Liver (tissue), 9 donors: ENCODE results near the gene GRAMD2A. TPM values are rescaled to one million over a fixed set of nuclear protein-coding genes. Genes with fewer than 3 reads are reported as not detected.

Experiments used
- DNase-seq: peaks from one replicate; pipeline ENCODE4 v3.0.0-alpha.2; 2017; ENCODE audit warnings: low spot score
- H3K27ac ChIP-seq, 2 donors: one replicate each; pipeline ENCODE4 v1.7.0; 2013; ENCODE audit warnings: inconsistent platforms in 2 of 2, low read length in 2 of 2, control low read depth in 1 of 2, low read depth in 1 of 2, mild to moderate bottlenecking in 1 of 2
- H3K27me3 ChIP-seq, 4 donors: one replicate each; pipeline versions ENCODE4 v1.6.1 to v1.7.0; 2013; ENCODE audit warnings: low read length in 3 of 4, inconsistent platforms in 1 of 4, mild to moderate bottlenecking in 1 of 4, moderate library complexity in 1 of 4; ENCODE audit not compliant: control insufficient read depth in 4 of 4, insufficient read depth in 4 of 4
- H3K36me3 ChIP-seq, 4 donors: one replicate each; pipeline versions ENCODE4 v1.6.1 to v1.7.0; 2013; ENCODE audit warnings: low read length in 3 of 4, mild to moderate bottlenecking in 3 of 4, low read depth in 1 of 4, moderate library complexity in 1 of 4; ENCODE audit not compliant: control insufficient read depth in 4 of 4, insufficient read depth in 3 of 4
- H3K4me1 ChIP-seq, 4 donors: one replicate each; pipeline versions ENCODE4 v1.6.1 to v1.7.0; 2013; ENCODE audit warnings: low read length in 3 of 4, mild to moderate bottlenecking in 3 of 4, moderate library complexity in 1 of 4; ENCODE audit not compliant: control insufficient read depth in 4 of 4, insufficient read depth in 4 of 4
- H3K4me3 ChIP-seq, 3 donors: one replicate each; pipeline versions ENCODE4 v1.6.1 to v1.7.0; 2013; ENCODE audit warnings: low read length in 3 of 3, control low read depth in 1 of 3, low read depth in 1 of 3, mild to moderate bottlenecking in 1 of 3
- H3K9ac ChIP-seq, 2 donors: one replicate each; pipeline ENCODE4 v1.7.0; 2013; ENCODE audit warnings: low read length in 2 of 2, mild to moderate bottlenecking in 2 of 2, moderate library complexity in 2 of 2, control low read depth in 1 of 2, low read depth in 1 of 2
- H3K9me3 ChIP-seq, 4 donors: one replicate each; pipeline versions ENCODE4 v1.6.1 to v1.7.0; 2013; ENCODE audit warnings: low read length in 3 of 4; ENCODE audit not compliant: control insufficient read depth in 4 of 4
- ATF3 ChIP-seq: IDR thresholded peaks from 2 replicates; pipeline ENCODE4 v1.6.1; 2016; ENCODE audit warnings: antibody characterized with exemption
- EGR1 ChIP-seq, 2 donors: IDR thresholded peaks; 2 replicates each; pipeline ENCODE4 v1.6.1; 2016 to 2018; ENCODE audit warnings: antibody characterized with exemption in 2 of 2, low read depth in 2 of 2
- FOXA1 ChIP-seq: IDR thresholded peaks from 2 replicates; pipeline ENCODE4 v1.6.1; 2016; ENCODE audit warnings: antibody characterized with exemption
- FOXA2 ChIP-seq: IDR thresholded peaks from 2 replicates; pipeline ENCODE4 v1.6.1; 2016; ENCODE audit warnings: antibody characterized with exemption
- GABPA ChIP-seq, 2 donors: IDR thresholded peaks in 1 of 2; conservative IDR thresholded peaks in 1 of 2; 2 replicates each; pipeline ENCODE4 v1.6.1; 2016; ENCODE audit warnings: antibody characterized with exemption in 2 of 2, mild to moderate bottlenecking in 1 of 2, moderate library complexity in 1 of 2
- HNF4A ChIP-seq, 2 donors: conservative IDR thresholded peaks; 2 replicates each; pipeline ENCODE4 v1.6.1; 2016; ENCODE audit warnings: antibody characterized with exemption in 2 of 2, mild to moderate bottlenecking in 2 of 2
- HNF4G ChIP-seq: IDR thresholded peaks from 2 replicates; pipeline ENCODE4 v1.6.1; 2016; ENCODE audit warnings: antibody characterized with exemption
- JUND ChIP-seq, 2 donors: IDR thresholded peaks; 2 replicates each; pipeline ENCODE4 v1.6.1; 2016; ENCODE audit warnings: antibody characterized with exemption in 2 of 2
- MAX ChIP-seq: IDR thresholded peaks from 2 replicates; pipeline ENCODE4 v1.6.1; 2016; ENCODE audit warnings: antibody characterized with exemption
- NR2F2 ChIP-seq: IDR thresholded peaks from 2 replicates; pipeline ENCODE4 v1.6.1; 2016; ENCODE audit warnings: antibody characterized with exemption
- RAD21 ChIP-seq, 2 donors: IDR thresholded peaks; 2 replicates each; pipeline ENCODE4 v1.6.1; 2016; ENCODE audit warnings: antibody characterized with exemption in 2 of 2, mild to moderate bottlenecking in 2 of 2
- REST ChIP-seq: IDR thresholded peaks from 2 replicates; pipeline ENCODE4 v1.6.1; 2016; ENCODE audit warnings: antibody characterized with exemption, mild to moderate bottlenecking
- RXRA ChIP-seq, 2 donors: IDR thresholded peaks; 2 replicates each; pipeline ENCODE4 v1.6.1; 2017 to 2018; ENCODE audit warnings: antibody characterized with exemption in 2 of 2, mild to moderate bottlenecking in 1 of 2
- SP1 ChIP-seq: IDR thresholded peaks from 2 replicates; pipeline ENCODE4 v1.6.1; 2018; ENCODE audit warnings: antibody characterized with exemption, mild to moderate bottlenecking
- TAF1 ChIP-seq: conservative IDR thresholded peaks from 2 replicates; pipeline ENCODE4 v1.6.1; 2016; ENCODE audit warnings: antibody characterized with exemption, mild to moderate bottlenecking
- YY1 ChIP-seq: IDR thresholded peaks from 2 replicates; pipeline ENCODE4 v1.6.1; 2016; ENCODE audit warnings: antibody characterized with exemption, mild to moderate bottlenecking
- ZBTB33 ChIP-seq: IDR thresholded peaks from 2 replicates; pipeline ENCODE4 v1.6.1; 2016; ENCODE audit warnings: antibody characterized with exemption
- WGBS: extraction: QIAGEN DNeasy Blood & Tissue Kit; methylation state at CpG from one replicate; pipeline ENCODE4 v1.1.7; 2013; 5-methylcytosine and 5-hydroxymethylcytosine counted together
- polyA plus RNA-seq, 2 donors: library from polyadenylated mRNA; stranded (reverse) in 1 of 2; unstranded in 1 of 2; fragments of 200-250 nt in 1 of 2; fragments of >200 nt in 1 of 2; fragmentation: Nextera tagmentation in 1 of 2; extraction: Ambion mirVana in 1 of 2; gene quantifications; one replicate each; pipeline versions ENCODE4 v1.2.1 to v1.2.3, GENCODE V29; 2013 to 2015
- total RNA-seq, 2 donors: library from RNA; depleted of rRNA; stranded (reverse); fragments of >200 nt; gene quantifications; one replicate each; pipeline ENCODE4 v1.2.3, GENCODE V29; 2014
- TF ChIP-seq, protein P1 (sequence below): fragments of 150-350 bp; IDR thresholded peaks from 2 replicates; pipeline ENCODE4 v1.5.1; 2017; ENCODE audit warnings: improper control_type of control experiment, low read depth, low read length; ENCODE audit not compliant: missing input control
- donor health status: healthy.
- donor health status: healthy.
- donor health status: healthy.
- donor health status: healthy.
- donor health status: healthy.

Gene GRAMD2A
- total and polyA plus RNA-seq, 4 donors = not detected

GRCh38 chr15:72236381-72237003 lies 38.9 kb upstream of the GRAMD2A start:
- Histone ChIP-seq H3K4me1 (peaks cover 2 to 6% (median 4%) of the 10 kb centered on the region in 4 donors), H3K27me3 (no peaks in the 10 kb centered on the region), H3K36me3 (peaks cover 2 to 7% (median 3%) of the 10 kb centered on the region in 4 donors), H3K27ac (no peak overlapping the region), H3K9ac (no peak overlapping the region), H3K4me3 (no peak overlapping the region), H3K9me3 (no peaks in the 10 kb centered on the region)
- WGBS = 92% methylated on average over 2 of the region's 2 CpGs
- DNase-seq = no peak
- TF ChIP-seq JUND (IDR thresholded peaks at IDR 0.05) = no peak
- no peak for TF ChIP-seq SP1
- no peak for TF ChIP-seq ZBTB33
- no peak for TF ChIP-seq FOXA1
- TF ChIP-seq MAX = no peak
- no peak for TF ChIP-seq FOXA2
- no peak for TF ChIP-seq ATF3
- TF ChIP-seq, protein P1, sequence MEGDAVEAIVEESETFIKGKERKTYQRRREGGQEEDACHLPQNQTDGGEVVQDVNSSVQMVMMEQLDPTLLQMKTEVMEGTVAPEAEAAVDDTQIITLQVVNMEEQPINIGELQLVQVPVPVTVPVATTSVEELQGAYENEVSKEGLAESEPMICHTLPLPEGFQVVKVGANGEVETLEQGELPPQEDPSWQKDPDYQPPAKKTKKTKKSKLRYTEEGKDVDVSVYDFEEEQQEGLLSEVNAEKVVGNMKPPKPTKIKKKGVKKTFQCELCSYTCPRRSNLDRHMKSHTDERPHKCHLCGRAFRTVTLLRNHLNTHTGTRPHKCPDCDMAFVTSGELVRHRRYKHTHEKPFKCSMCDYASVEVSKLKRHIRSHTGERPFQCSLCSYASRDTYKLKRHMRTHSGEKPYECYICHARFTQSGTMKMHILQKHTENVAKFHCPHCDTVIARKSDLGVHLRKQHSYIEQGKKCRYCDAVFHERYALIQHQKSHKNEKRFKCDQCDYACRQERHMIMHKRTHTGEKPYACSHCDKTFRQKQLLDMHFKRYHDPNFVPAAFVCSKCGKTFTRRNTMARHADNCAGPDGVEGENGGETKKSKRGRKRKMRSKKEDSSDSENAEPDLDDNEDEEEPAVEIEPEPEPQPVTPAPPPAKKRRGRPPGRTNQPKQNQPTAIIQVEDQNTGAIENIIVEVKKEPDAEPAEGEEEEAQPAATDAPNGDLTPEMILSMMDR = no peak
- no peak for TF ChIP-seq HNF4G
- TF ChIP-seq YY1 = no peak
- TF ChIP-seq HNF4A (conservative IDR thresholded peaks at IDR 0.05) = no peak
- no peak for TF ChIP-seq REST
- no peak for TF ChIP-seq TAF1
- TF ChIP-seq RXRA (IDR thresholded peaks at IDR 0.05) = no peak
- no peak for TF ChIP-seq RAD21 (IDR thresholded peaks at IDR 0.05)
- no peak for TF ChIP-seq GABPA (IDR thresholded peaks at IDR 0.05 in 1 of 2, conservative IDR thresholded peaks at IDR 0.05 in 1 of 2)
- no peak for TF ChIP-seq EGR1 (IDR thresholded peaks at IDR 0.05; ENCODE audit: low read depth in 2 of 2)
- no peak for TF ChIP-seq NR2F2
